HepG2 (cell line): ENCODE measurements around the gene FHIP2A.

Source experiments
- CTCF ChIP-seq: sonication (generic); formaldehyde crosslinking; IDR thresholded peaks from 2 replicates; pipeline ENCODE4 v1.5.0; 2020; ENCODE audit warnings: mild to moderate bottlenecking, missing genetic modification reagents, moderate library complexity
- EHMT2 ChIP-seq: fragments of 200-600 bp; sonication (generic); IDR thresholded peaks from 2 replicates; pipeline ENCODE4 v1.7.0; 2017; ENCODE audit warnings: antibody characterized with exemption, low read depth, low read length, borderline replicate concordance
- JUNB ChIP-seq: sonication (generic); formaldehyde crosslinking; IDR thresholded peaks from 2 replicates; pipeline ENCODE4 v1.8.0; 2022; ENCODE audit warnings: missing genetic modification reagents, mild to moderate bottlenecking, borderline replicate concordance
- MAFK ChIP-seq, 2 experiments: IDR thresholded peaks in 1 of 2; conservative IDR thresholded peaks in 1 of 2; 2 replicates each; pipeline ENCODE4 v1.6.1; 2011; ENCODE audit warnings: improper control_type of control experiment in 2 of 2, low read length in 2 of 2
- MYPOP ChIP-seq: sonication (generic); formaldehyde crosslinking; IDR thresholded peaks from 2 replicates; pipeline ENCODE4 v1.8.1; 2023; ENCODE audit warnings: mild to moderate bottlenecking, moderate library complexity, missing genetic modification reagents
- PBX3 ChIP-seq: sonication (generic); formaldehyde crosslinking; IDR thresholded peaks from 2 replicates; pipeline ENCODE4 v1.8.1; 2023; ENCODE audit warnings: missing genetic modification reagents, inconsistent platforms, borderline replicate concordance
- POLR2AphosphoS5 ChIP-seq: IDR thresholded peaks from 2 replicates; pipeline ENCODE4 v1.6.1; 2012; ENCODE audit warnings: low read depth, low read length
- PRDM15 ChIP-seq: sonication (generic); formaldehyde crosslinking; IDR thresholded peaks from 2 replicates; pipeline ENCODE4 v1.4.0; 2020; ENCODE audit warnings: missing genetic modification reagents
- SP1 ChIP-seq, 2 experiments: fragments of 450-650 bp in 1 of 2; sonication (generic) in 1 of 2; formaldehyde crosslinking in 1 of 2; IDR thresholded peaks; 2 replicates each; pipeline versions ENCODE4 v1.4.0 to v1.6.1; 2016 to 2020; ENCODE audit warnings: missing genetic modification reagents in 1 of 2
- ZBTB37 ChIP-seq: sonication (generic); formaldehyde crosslinking; IDR thresholded peaks from 2 replicates; pipeline ENCODE4 v1.4.0; 2020; ENCODE audit warnings: mild to moderate bottlenecking, missing genetic modification reagents
- ZNF24 ChIP-seq: fragments of 450-650 bp; IDR thresholded peaks from 2 replicates; pipeline ENCODE4 v1.6.1; 2017; ENCODE audit warnings: antibody characterized with exemption, mild to moderate bottlenecking
- ZNF282 ChIP-seq: fragments of 450-650 bp; IDR thresholded peaks from 2 replicates; pipeline ENCODE4 v1.6.1; 2018; ENCODE audit not compliant: partially characterized antibody
- ZNF607 ChIP-seq: sonication (generic); formaldehyde crosslinking; IDR thresholded peaks from 2 replicates; pipeline ENCODE4 v1.5.1; 2020; ENCODE audit warnings: missing genetic modification reagents, mild to moderate bottlenecking, borderline replicate concordance
- ZZZ3 ChIP-seq: sonication (generic); formaldehyde crosslinking; IDR thresholded peaks from 2 replicates; pipeline ENCODE4 v1.4.0; 2020; ENCODE audit warnings: missing genetic modification reagents, mild to moderate bottlenecking, borderline replicate concordance

GRCh38 chr10:114829160-114829909 is 7.8 kb downstream of the FHIP2A start:
- no peak for TF ChIP-seq ZNF607 (CRISPR knock-in tag)
- TF ChIP-seq MAFK (conservative IDR thresholded peaks at IDR 0.05 in 1 of 2, IDR thresholded peaks at IDR 0.05 in 1 of 2; ENCODE audit: low read length in 2 of 2): no peak
- no peak for TF ChIP-seq JUNB (CRISPR knock-in tag)
- no peak for TF ChIP-seq EHMT2
- no peak for TF ChIP-seq PRDM15 (CRISPR knock-in tag)
- no peak for TF ChIP-seq ZNF24
- no peak for TF ChIP-seq PBX3 (CRISPR knock-in tag)
- no peak for TF ChIP-seq MYPOP (CRISPR knock-in tag)
- no peak for TF ChIP-seq ZZZ3 (CRISPR knock-in tag)
- no peak for TF ChIP-seq ZBTB37
- TF ChIP-seq CTCF (CRISPR knock-in tag): no peak
- no peak for TF ChIP-seq SP1 (IDR thresholded peaks at IDR 0.05)
- TF ChIP-seq SP1 (CRISPR knock-in tag; IDR thresholded peaks at IDR 0.05): no peak
- TF ChIP-seq POLR2AphosphoS5: no peak
- TF ChIP-seq ZNF282: no peak
